ENCODE measurements around the gene RAP1GAP2. TPM values are rescaled to one million over a fixed set of nuclear protein-coding genes. Genes with fewer than 3 reads are reported as not detected.

Gene RAP1GAP2
- total RNA-seq, 1 donor from 2014 or later, result 3.8 TPM

DNA sequence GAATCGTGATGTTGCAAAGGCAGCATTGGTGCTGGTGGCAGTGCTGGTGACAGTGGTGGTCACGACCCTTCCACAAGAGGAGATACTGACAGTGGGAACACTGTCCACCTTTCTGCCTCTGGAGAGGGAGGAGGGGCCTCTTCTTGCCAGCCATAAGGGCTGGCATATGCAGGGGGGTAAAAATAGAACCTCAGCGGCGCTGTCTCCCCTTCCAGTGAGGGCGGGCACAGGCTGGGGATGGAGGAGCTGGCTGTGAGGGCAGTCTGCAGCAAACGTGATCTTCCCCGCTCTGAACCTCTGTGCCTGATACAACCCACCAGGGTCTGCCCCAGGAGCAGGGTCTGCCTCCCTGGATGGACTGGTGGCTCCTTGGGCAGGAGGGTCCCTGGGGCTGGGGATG is 3.4 kb downstream of the RAP1GAP2 start:
- Mint-ChIP-seq H3K4me3 (no peak overlapping the region), H3K4me1 (peaks cover 29% of the 10 kb centered on the region), H3K27ac (no peak overlapping the region), H3K36me3 (no peaks in the 10 kb centered on the region), H3K9me3 (no peaks in the 10 kb centered on the region), H3K27me3 (ENCODE audit: insufficient read depth, low read depth) (peaks cover 9% of the 10 kb centered on the region)
- H3K9ac ChIP-seq, result no peak overlapping the region
- no peak overlapping the region for H3K4me2 ChIP-seq
- no peaks in the 10 kb centered on the region for H4K20me1 ChIP-seq (ENCODE audit: low read depth)
- no peaks in the 10 kb centered on the region for H3F3A ChIP-seq (ENCODE audit: low read depth)
- no peak for DNase-seq (ENCODE audit: low spot score)
- TF ChIP-seq EZH2phosphoT487 (IDR thresholded peaks at IDR 0.05), result no peak
- TF ChIP-seq EZH2 (IDR thresholded peaks at IDR 0.05), result no peak
- TF ChIP-seq, protein P1, sequence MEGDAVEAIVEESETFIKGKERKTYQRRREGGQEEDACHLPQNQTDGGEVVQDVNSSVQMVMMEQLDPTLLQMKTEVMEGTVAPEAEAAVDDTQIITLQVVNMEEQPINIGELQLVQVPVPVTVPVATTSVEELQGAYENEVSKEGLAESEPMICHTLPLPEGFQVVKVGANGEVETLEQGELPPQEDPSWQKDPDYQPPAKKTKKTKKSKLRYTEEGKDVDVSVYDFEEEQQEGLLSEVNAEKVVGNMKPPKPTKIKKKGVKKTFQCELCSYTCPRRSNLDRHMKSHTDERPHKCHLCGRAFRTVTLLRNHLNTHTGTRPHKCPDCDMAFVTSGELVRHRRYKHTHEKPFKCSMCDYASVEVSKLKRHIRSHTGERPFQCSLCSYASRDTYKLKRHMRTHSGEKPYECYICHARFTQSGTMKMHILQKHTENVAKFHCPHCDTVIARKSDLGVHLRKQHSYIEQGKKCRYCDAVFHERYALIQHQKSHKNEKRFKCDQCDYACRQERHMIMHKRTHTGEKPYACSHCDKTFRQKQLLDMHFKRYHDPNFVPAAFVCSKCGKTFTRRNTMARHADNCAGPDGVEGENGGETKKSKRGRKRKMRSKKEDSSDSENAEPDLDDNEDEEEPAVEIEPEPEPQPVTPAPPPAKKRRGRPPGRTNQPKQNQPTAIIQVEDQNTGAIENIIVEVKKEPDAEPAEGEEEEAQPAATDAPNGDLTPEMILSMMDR (IDR thresholded peaks at IDR 0.05), result no peak
- no peaks in the 10 kb centered on the region for H3K36me3 ChIP-seq
- no peak overlapping the region for H3K27ac ChIP-seq
- no peak overlapping the region for H2AFZ ChIP-seq (replicated peaks)
- H3K79me2 ChIP-seq (ENCODE audit: low read depth), result no peaks in the 10 kb centered on the region
- no peak overlapping the region for H3K4me3 ChIP-seq
- H3K27me3 ChIP-seq, result no peaks in the 10 kb centered on the region
- peaks cover 6% of the 10 kb centered on the region for H3K4me1 ChIP-seq
- H3K9me3 ChIP-seq (ENCODE audit: low read depth), result no peaks in the 10 kb centered on the region

DNA sequence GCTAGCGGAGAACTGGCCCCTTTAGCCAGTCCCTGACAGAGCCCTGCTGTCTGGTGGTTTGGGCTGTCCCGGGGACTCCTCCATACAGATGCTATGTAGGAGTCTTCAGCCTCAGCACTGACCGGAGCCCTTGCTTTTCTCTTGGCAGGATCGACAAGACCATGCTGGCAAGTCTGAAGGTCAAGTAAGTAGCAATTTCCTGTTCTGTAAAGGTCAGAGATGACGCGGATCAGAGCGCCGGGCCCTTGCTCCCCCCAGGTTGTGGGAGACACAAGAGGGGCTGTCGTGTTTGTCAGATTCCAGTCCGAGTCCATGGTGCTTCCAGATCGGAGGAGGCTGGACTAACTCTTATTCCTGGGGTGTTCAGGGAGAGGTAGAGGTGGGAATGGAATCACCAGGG is 4.1 kb downstream of the RAP1GAP2 start:
- Mint-ChIP-seq H3K27ac (peak overlapping the region; percentile 34), H3K4me1 (peaks cover 29% of the 10 kb centered on the region), H3K4me3 (peak overlapping the region; percentile 58), H3K27me3 (ENCODE audit: insufficient read depth, low read depth) (peaks cover 9% of the 10 kb centered on the region), H3K9me3 (no peaks in the 10 kb centered on the region), H3K36me3 (no peaks in the 10 kb centered on the region)
- no peak for DNase-seq (ENCODE audit: low spot score)
- H2AFZ ChIP-seq (replicated peaks), result no peak overlapping the region
- TF ChIP-seq EZH2 (IDR thresholded peaks at IDR 0.05), result no peak
- TF ChIP-seq EZH2phosphoT487 (IDR thresholded peaks at IDR 0.05), result no peak
- TF ChIP-seq, protein P1 (IDR thresholded peaks at IDR 0.05), result no peak
- peaks cover 6% of the 10 kb centered on the region for H3K4me1 ChIP-seq
- no peaks in the 10 kb centered on the region for H3K79me2 ChIP-seq (ENCODE audit: low read depth)
- no peak overlapping the region for H3K4me3 ChIP-seq
- no peaks in the 10 kb centered on the region for H3K36me3 ChIP-seq
- H3K9me3 ChIP-seq (ENCODE audit: low read depth), result no peaks in the 10 kb centered on the region
- no peak overlapping the region for H3K27ac ChIP-seq
- H3K4me2 ChIP-seq, result no peak overlapping the region
- no peaks in the 10 kb centered on the region for H3F3A ChIP-seq (ENCODE audit: low read depth)
- H3K9ac ChIP-seq, result no peak overlapping the region
- no peaks in the 10 kb centered on the region for H3K27me3 ChIP-seq
- H4K20me1 ChIP-seq (ENCODE audit: low read depth), result no peaks in the 10 kb centered on the region

DNA sequence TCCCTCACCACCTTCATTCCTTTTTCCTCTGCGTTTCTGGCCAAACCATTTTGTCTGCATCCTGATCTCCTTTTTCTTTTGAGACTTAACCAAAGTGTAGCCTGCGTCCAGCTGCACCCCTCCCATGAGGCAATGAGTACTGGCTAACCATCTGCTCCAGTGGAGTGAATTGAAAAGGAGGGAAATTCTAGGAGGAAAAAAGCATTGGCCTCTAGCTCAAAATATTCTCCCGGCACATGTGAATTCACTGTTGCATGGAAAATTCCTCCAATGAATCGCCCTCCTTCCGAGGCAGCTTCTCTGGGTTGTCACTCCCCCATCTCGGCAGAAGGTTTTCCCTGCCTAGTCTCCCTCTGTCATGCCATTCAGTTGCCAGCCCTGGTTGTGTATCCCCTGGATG is 5.6 kb downstream of the RAP1GAP2 start:
- no peaks in the 10 kb centered on the region for H3F3A ChIP-seq (ENCODE audit: low read depth)
- H3K9me3 ChIP-seq (ENCODE audit: low read depth), result no peaks in the 10 kb centered on the region
- H3K4me1 ChIP-seq, result peaks cover 8% of the 10 kb centered on the region
- no peak for DNase-seq (ENCODE audit: low spot score)
- Mint-ChIP-seq H3K4me1 (peaks cover 25% of the 10 kb centered on the region), H3K4me3 (no peak overlapping the region), H3K9me3 (no peaks in the 10 kb centered on the region), H3K27ac (peak overlapping the region; percentile 1), H3K36me3 (no peaks in the 10 kb centered on the region), H3K27me3 (ENCODE audit: insufficient read depth, low read depth) (peaks cover 4% of the 10 kb centered on the region)
- no peaks in the 10 kb centered on the region for H4K20me1 ChIP-seq (ENCODE audit: low read depth)
- H3K79me2 ChIP-seq (ENCODE audit: low read depth), result no peaks in the 10 kb centered on the region
- no peak overlapping the region for H3K4me2 ChIP-seq
- no peak overlapping the region for H3K9ac ChIP-seq
- no peak overlapping the region for H3K27ac ChIP-seq
- no peaks in the 10 kb centered on the region for H3K27me3 ChIP-seq
- H3K36me3 ChIP-seq, result no peaks in the 10 kb centered on the region
- no peak overlapping the region for H3K4me3 ChIP-seq
- no peak overlapping the region for H2AFZ ChIP-seq (replicated peaks)
- no peak for TF ChIP-seq EZH2phosphoT487 (IDR thresholded peaks at IDR 0.05)

DNA sequence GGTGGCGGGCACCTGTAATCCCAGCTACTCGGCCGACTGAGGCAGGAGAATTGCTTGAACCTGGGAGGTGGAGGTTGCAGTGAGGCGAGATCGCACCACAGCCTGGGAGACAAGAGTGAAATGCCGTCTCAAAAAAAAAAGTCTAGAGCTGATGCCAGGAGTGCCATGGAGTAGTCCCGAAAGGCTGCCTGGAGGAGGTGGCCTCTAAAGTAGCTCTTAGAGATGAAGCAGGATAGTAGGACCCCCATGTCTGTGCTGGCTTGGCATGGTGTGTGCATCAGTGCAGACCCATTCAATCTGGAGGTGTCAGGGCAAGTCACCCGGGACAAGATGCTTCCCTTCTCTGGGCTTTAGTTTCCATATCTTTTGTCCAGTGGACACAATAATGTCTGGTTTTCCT is 6.3 kb downstream of the RAP1GAP2 start:
- Mint-ChIP-seq H3K27ac (no peak overlapping the region), H3K27me3 (ENCODE audit: insufficient read depth, low read depth) (peaks cover 4% of the 10 kb centered on the region), H3K4me1 (peaks cover 25% of the 10 kb centered on the region), H3K9me3 (no peaks in the 10 kb centered on the region), H3K4me3 (no peak overlapping the region), H3K36me3 (no peaks in the 10 kb centered on the region)
- TF ChIP-seq EZH2 (IDR thresholded peaks at IDR 0.05) (no peak), EZH2phosphoT487 (IDR thresholded peaks at IDR 0.05) (no peak)
- TF ChIP-seq, protein P1 (IDR thresholded peaks at IDR 0.05), result no peak
- Histone ChIP-seq H4K20me1 (ENCODE audit: low read depth) (no peaks in the 10 kb centered on the region), H3K4me1 (peaks cover 16% of the 10 kb centered on the region), H3K9ac (no peak overlapping the region), H3K27me3 (no peaks in the 10 kb centered on the region), H3F3A (ENCODE audit: low read depth) (no peaks in the 10 kb centered on the region), H3K27ac (no peak overlapping the region), H3K9me3 (ENCODE audit: low read depth) (no peaks in the 10 kb centered on the region), H2AFZ (replicated peaks) (no peak overlapping the region), H3K79me2 (ENCODE audit: low read depth) (no peaks in the 10 kb centered on the region), H3K4me2 (no peak overlapping the region), H3K4me3 (no peak overlapping the region), H3K36me3 (no peaks in the 10 kb centered on the region)
- DNase-seq (ENCODE audit: low spot score), result no peak

All from neural progenitor cell (in vitro differentiated cells).